ENCODE results near the gene FSCN2. TPM values are rescaled to one million over a fixed set of nuclear protein-coding genes. Genes with fewer than 3 reads are reported as not detected.

Gene FSCN2
- total RNA-seq, 6 experiments from 2014 or later, result 0.22 TPM; not detected in 5

- intact Hi-C loops (cut with DNase I), result loop anchor here (10.0 kb wide), 2 partner anchors 105 to 205 kb away; no protein-coding TSS in a partner anchor
- Histone ChIP-seq H3K36me3 (no peaks in the 10 kb centered on the region), H3K4me1 (peaks cover 0 to 9% (median 0%) of the 10 kb centered on the region in 4 donors), H3K27ac (no peak overlapping the region), H3K4me3 (no peak overlapping the region), H3K27me3 (no peaks in the 10 kb centered on the region), H3K9me3 (no peaks in the 10 kb centered on the region)
- ATAC-seq (no peak), DNase-seq (no peak)
- 50% methylated on average over 8 of the region's 14 CpGs for WGBS (ENCODE audit: insufficient coverage, low coverage, low lambda C conversion rate, missing lambda C conversion rate)
- no peak for TF ChIP-seq CTCF (IDR thresholded peaks at IDR 0.05)
- no peak for TF ChIP-seq POLR2A (IDR thresholded peaks at IDR 0.05)
Measured at GRCh38 chr17:81489998-81490992, 37.9 kb upstream of the FSCN2 start.

DNA sequence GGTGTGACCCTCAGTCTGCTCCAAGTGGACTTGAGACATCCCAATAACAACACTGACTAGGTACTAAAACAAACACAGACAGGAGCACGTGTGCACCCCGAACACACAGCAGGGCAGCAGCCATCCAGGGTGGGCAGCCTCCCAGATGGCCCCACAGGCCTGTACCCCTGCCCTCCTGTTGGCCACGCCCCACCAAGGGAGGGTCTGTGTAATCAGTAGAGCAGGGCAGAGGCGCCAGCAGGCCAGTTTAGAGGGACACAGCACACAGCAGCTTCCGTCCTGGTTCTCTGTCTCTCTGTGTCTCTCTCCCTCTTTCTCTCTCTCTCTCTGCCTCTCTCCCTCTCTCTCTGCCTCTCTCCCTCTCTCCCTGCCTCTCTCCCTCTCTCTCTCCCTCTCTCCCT is 37.0 kb upstream of the FSCN2 start:
- intact Hi-C loops (cut with DNase I), result no loop called here
- DNase-seq (no peak), ATAC-seq (no peak)
- no peak for TF ChIP-seq CTCF (IDR thresholded peaks at IDR 0.05)
- H3K4me1 ChIP-seq, result peaks cover 0 to 9% (median 0%) of the 10 kb centered on the region in 4 donors
- no peaks in the 10 kb centered on the region for H3K9me3 ChIP-seq
- no peak overlapping the region for H3K27ac ChIP-seq
- H3K27me3 ChIP-seq, result no peaks in the 10 kb centered on the region
- no peaks in the 10 kb centered on the region for H3K36me3 ChIP-seq
- 10% methylated on average over 2 of the region's 5 CpGs for WGBS (ENCODE audit: insufficient coverage, low coverage, low lambda C conversion rate, missing lambda C conversion rate)
- H3K4me3 ChIP-seq, result no peak overlapping the region

DNA sequence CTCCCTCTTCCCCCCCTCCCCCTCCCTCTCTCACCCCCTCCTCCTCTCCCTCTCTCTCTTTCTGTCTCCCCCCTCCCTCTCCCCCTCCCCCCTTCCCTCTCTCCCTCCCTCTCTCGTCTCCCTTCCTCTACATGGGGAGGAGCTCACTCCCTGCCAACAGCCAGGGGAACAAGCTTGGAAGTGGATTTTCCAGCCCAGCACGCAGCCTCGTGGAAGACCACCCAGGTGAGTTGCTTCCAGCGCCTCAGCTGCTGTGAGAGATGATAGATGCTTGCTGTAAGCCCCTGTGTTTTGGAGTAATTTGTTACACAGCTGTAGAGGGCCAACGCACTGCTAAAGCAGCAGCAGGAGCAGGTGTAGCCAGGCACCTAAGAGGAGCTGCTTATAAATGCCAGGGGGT is 36.4 kb upstream of the FSCN2 start:
- H3K36me3 ChIP-seq, result no peaks in the 10 kb centered on the region

DNA sequence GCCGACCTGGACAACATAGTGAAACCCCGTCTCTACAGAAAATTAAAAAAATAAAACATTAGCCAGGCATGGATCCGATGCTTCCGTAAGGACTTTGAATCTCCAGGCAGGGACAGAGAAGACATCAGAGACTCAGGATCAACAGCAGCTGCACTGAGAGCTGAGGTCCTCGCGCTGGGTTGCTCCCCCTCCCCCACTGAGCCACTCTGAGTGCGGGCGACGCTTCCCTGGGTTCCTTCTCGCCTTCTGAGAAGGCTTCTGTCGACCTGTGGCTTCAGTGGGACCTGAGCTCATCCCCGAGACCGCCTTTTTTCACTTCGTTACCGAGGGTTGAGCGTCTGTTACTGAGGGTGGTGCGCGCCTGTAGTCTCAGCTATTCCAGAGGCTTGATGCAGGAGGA is 36.0 kb upstream of the FSCN2 start:
- no peaks in the 10 kb centered on the region for H3K9me3 ChIP-seq
- no peak for DNase-seq
- no peaks in the 10 kb centered on the region for H3K36me3 ChIP-seq
- intact Hi-C loops (cut with DNase I), result no loop called here
- WGBS (ENCODE audit: insufficient coverage, low coverage, low lambda C conversion rate, missing lambda C conversion rate), result 31% methylated on average over 9 of the region's 18 CpGs
- peaks cover 0 to 9% (median 0%) of the 10 kb centered on the region in 4 donors for H3K4me1 ChIP-seq
- H3K4me3 ChIP-seq, result no peak overlapping the region
- TF ChIP-seq CTCF (IDR thresholded peaks at IDR 0.05), result no peak
- TF ChIP-seq POLR2A (IDR thresholded peaks at IDR 0.05), result no peak
- H3K27ac ChIP-seq, result no peak overlapping the region
- ATAC-seq, result no peak
- no peaks in the 10 kb centered on the region for H3K27me3 ChIP-seq

More for the DNA sequence above, 36.4 kb upstream of the FSCN2 start:
- Histone ChIP-seq H3K4me3 (no peak overlapping the region), H3K27me3 (no peaks in the 10 kb centered on the region), H3K4me1 (peaks cover 0 to 9% (median 0%) of the 10 kb centered on the region in 4 donors), H3K27ac (no peak overlapping the region), H3K9me3 (no peaks in the 10 kb centered on the region)
- intact Hi-C loops (cut with DNase I), result no loop called here
- WGBS (ENCODE audit: insufficient coverage, low coverage, low lambda C conversion rate, missing lambda C conversion rate), result 26% methylated on average over 5 of the region's 5 CpGs
- TF ChIP-seq CTCF (IDR thresholded peaks at IDR 0.05) (no peak), POLR2A (IDR thresholded peaks at IDR 0.05) (no peak)
- DNase-seq (no peak), ATAC-seq (no peak)
